Fibroblast of lung (primary cell): ENCODE measurements around the gene KLHL25.

Experiments
- CTCF ChIP-seq, 2 donors: IDR thresholded peaks in 1 of 2; conservative IDR thresholded peaks in 1 of 2; 1 replicate in 1 of 2; 2 replicates in 1 of 2; pipeline ENCODE4 v1.5.1; 2011 to 2012; ENCODE audit warnings: low read length in 2 of 2, control low read depth in 1 of 2, inconsistent platforms in 1 of 2, low read depth in 1 of 2, mild to moderate bottlenecking in 1 of 2
- EZH2 ChIP-seq: IDR thresholded peaks from 2 replicates; pipeline ENCODE4 v1.5.1; 2012; ENCODE audit warnings: low read length, control low read depth, mild to moderate bottlenecking; ENCODE audit errors: missing control alignments

- TF ChIP-seq CTCF (conservative IDR thresholded peaks at IDR 0.05 in 1 of 2, IDR thresholded peaks at IDR 0.05 in 1 of 2; ENCODE audit: low read depth in 1 of 2, low read length in 2 of 2) (no peak), EZH2 (no peak)
These were observed 34.7 kb downstream of the KLHL25 start for GRCh38 chr15:85760049-85760448.
